Epithelial cell of proximal tubule (primary cell): ENCODE results near the gene SBNO2. TPM values are rescaled to one million over a fixed set of nuclear protein-coding genes. Genes with fewer than 3 reads are reported as not detected.

ENCODE experiments used
- DNase-seq: peaks from one replicate; pipeline ENCODE4 v3.0.0-alpha.2; 2011; ENCODE audit warnings: low read depth
- H3K4me3 ChIP-seq: 2 replicates; pipeline ENCODE4 v1.5.1; 2011; ENCODE audit warnings: low read depth, mild to moderate bottlenecking, low read length
- CTCF ChIP-seq: conservative IDR thresholded peaks from 2 replicates; pipeline ENCODE4 v1.5.1; 2012; ENCODE audit warnings: low read depth, mild to moderate bottlenecking, low read length
- total RNA-seq: library from RNA; depleted of rRNA; stranded (reverse); fragments of >200 nt; gene quantifications from 2 replicates; pipeline ENCODE4 v1.2.3, GENCODE V29; 2015

Gene SBNO2
- total RNA-seq, 1 donor from 2014 or later = 56.2 TPM

GRCh38 chr19:1181606-1182005 lies 7.5 kb upstream of the SBNO2 start:
- H3K4me3 ChIP-seq = no peak overlapping the region
- TF ChIP-seq CTCF = no peak
- DNase-seq = no peak

GRCh38 chr19:1177322-1178114 lies 3.5 kb upstream of the SBNO2 start:
- no peak overlapping the region for H3K4me3 ChIP-seq
- peak; percentile 88 for DNase-seq
- peak; percentile 14 for TF ChIP-seq CTCF

GRCh38 chr19:1173159-1173844 lies 766 bp downstream of the SBNO2 start:
- DNase-seq = no peak
- no peak for TF ChIP-seq CTCF
- peak overlapping the region; percentile 77 for H3K4me3 ChIP-seq

GRCh38 chr19:1172353-1173158 lies 1.5 kb downstream of the SBNO2 start:
- no peak for DNase-seq
- TF ChIP-seq CTCF = no peak
- H3K4me3 ChIP-seq = peak overlapping the region; percentile 77

GRCh38 chr19:1171755-1172352 lies 2.2 kb downstream of the SBNO2 start:
- peak overlapping the region; percentile 77 for H3K4me3 ChIP-seq
- TF ChIP-seq CTCF = no peak
- no peak for DNase-seq

GRCh38 chr19:1170938-1171754 lies 2.9 kb downstream of the SBNO2 start:
- H3K4me3 ChIP-seq = peak overlapping the region; percentile 77
- no peak for TF ChIP-seq CTCF
- DNase-seq = no peak
